Ishikawa (cell line): ENCODE measurements around the gene DDX54.

Experiments used
- CEBPB ChIP-seq: IDR thresholded peaks from 2 replicates; pipeline ENCODE4 v1.6.1; 2012
- EP300 ChIP-seq: IDR thresholded peaks from 2 replicates; pipeline ENCODE4 v1.6.1; 2012; ENCODE audit warnings: borderline replicate concordance
- MAX ChIP-seq: IDR thresholded peaks from 2 replicates; pipeline ENCODE4 v1.6.1; 2012
- REST ChIP-seq: IDR thresholded peaks from 2 replicates; pipeline ENCODE4 v1.6.1; 2012; ENCODE audit warnings: low read depth, mild to moderate bottlenecking
- TAF1 ChIP-seq: IDR thresholded peaks from 2 replicates; pipeline ENCODE4 v1.6.1; 2012; ENCODE audit warnings: low read depth, mild to moderate bottlenecking
- TCF12 ChIP-seq: IDR thresholded peaks from 2 replicates; pipeline ENCODE4 v1.6.1; 2012; ENCODE audit warnings: low read depth
- YY1 ChIP-seq: IDR thresholded peaks from 2 replicates; pipeline ENCODE4 v1.6.1; 2012; ENCODE audit warnings: low read depth
- ZBTB7A ChIP-seq: IDR thresholded peaks from 2 replicates; pipeline ENCODE4 v1.6.1; 2012; ENCODE audit warnings: low read depth

GRCh38 chr12:113196990-113197389, 11.7 kb upstream of the DDX54 start:
- TF ChIP-seq MAX (no peak), TCF12 (no peak), REST (no peak), EP300 (no peak), TAF1 (no peak), ZBTB7A (no peak), CEBPB (no peak), YY1 (no peak)
